ENCODE results near the gene TP53BP1. TPM values are rescaled to one million over a fixed set of nuclear protein-coding genes. Genes with fewer than 3 reads are reported as not detected.

Gene TP53BP1
- total and polyA plus RNA-seq, 11 donors: 7.4 to 34.4 (median 27.4) TPM

DNA sequence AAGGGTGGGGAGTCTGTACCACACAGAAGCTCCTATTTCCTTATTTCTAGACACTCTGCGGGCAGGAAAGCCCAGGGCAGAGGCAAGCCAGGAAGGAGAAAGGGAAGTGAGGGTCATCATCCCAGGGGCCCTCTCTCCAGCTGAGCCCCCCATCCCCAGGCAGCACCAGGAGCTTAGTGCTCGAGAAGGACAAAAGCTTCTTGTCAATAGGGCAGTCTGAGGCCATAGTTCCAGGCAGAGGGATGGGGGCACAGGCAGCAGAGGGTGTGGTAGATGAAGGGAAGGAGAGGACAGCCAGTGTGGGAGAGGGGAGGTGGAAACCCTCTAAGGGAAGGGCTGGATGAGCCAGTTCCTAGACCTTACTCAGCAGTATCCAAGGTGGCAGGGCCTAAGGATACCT, 27.2 kb upstream of the TP53BP1 start:
- WGBS, 4 donors: 72 to 78% (median 74%) methylated on average over 2 of the region's 2 CpGs
- DNase-seq (no peak), ATAC-seq (no peak)
- no peak for TF ChIP-seq POLR2A (IDR thresholded peaks at IDR 0.05)
- TF ChIP-seq, protein P1, sequence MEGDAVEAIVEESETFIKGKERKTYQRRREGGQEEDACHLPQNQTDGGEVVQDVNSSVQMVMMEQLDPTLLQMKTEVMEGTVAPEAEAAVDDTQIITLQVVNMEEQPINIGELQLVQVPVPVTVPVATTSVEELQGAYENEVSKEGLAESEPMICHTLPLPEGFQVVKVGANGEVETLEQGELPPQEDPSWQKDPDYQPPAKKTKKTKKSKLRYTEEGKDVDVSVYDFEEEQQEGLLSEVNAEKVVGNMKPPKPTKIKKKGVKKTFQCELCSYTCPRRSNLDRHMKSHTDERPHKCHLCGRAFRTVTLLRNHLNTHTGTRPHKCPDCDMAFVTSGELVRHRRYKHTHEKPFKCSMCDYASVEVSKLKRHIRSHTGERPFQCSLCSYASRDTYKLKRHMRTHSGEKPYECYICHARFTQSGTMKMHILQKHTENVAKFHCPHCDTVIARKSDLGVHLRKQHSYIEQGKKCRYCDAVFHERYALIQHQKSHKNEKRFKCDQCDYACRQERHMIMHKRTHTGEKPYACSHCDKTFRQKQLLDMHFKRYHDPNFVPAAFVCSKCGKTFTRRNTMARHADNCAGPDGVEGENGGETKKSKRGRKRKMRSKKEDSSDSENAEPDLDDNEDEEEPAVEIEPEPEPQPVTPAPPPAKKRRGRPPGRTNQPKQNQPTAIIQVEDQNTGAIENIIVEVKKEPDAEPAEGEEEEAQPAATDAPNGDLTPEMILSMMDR (IDR thresholded peaks at IDR 0.05): no peak
- no peaks in the 10 kb centered on the region for H3K9me3 ChIP-seq
- H3K4me1 ChIP-seq: peaks cover 0 to 42% (median 21%) of the 10 kb centered on the region in 12 donors
- H3K27me3 ChIP-seq: peaks cover 0 to 5% (median 0%) of the 10 kb centered on the region in 9 donors
- intact Hi-C loops (cut with DNase I): loop anchor here in 2 of 10 donors (5.0 to 10.0 kb wide), 2 partner anchors 33 to 45 kb away; no protein-coding TSS in a partner anchor
- H3K4me3 ChIP-seq: no peak overlapping the region
- peaks cover 0 to 51% (median 36%) of the 10 kb centered on the region in 9 donors for H3K36me3 ChIP-seq
- H3K27ac ChIP-seq: no peak overlapping the region

DNA sequence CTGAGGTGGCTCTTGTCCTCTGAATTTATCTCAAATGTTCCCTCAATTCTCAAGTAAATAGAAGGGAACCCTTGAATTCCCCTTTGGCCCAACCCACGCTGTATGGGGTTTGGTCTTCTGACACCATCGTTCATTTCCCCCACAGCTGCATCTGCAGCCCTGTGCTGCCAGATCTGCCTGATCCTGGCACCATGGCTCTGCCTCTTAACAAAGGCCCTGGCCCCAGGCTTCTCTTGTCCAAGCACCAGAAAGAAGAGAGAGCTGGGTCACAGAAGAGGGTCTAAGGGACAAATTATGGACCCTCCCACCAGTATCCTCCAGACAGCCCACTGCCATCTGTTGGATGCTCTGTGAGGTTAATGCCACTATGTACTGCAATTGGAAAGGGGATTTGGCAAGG, 26.2 kb upstream of the TP53BP1 start:
- Histone ChIP-seq H3K36me3 (peaks cover 0 to 43% (median 31%) of the 10 kb centered on the region in 9 donors), H3K27me3 (peaks cover 0 to 5% (median 0%) of the 10 kb centered on the region in 9 donors), H3K4me1 (peaks cover 0 to 43% (median 26%) of the 10 kb centered on the region in 12 donors), H3K9me3 (no peaks in the 10 kb centered on the region), H3K27ac (peak overlapping the region in 3 of 12 donors; percentile 66 to 94 (median 87)), H3K4me3 (peak overlapping the region in 5 of 12 donors; percentile 55 to 79 (median 68))
- TF ChIP-seq, protein P1 (IDR thresholded peaks at IDR 0.05): no peak
- no peak for TF ChIP-seq POLR2A (IDR thresholded peaks at IDR 0.05)
- no peak for ATAC-seq
- DNase-seq: no peak
- intact Hi-C loops (cut with DNase I): loop anchor here in 2 of 10 donors (5.0 to 10.0 kb wide), 2 partner anchors 37 to 74 kb away; no protein-coding TSS in a partner anchor
- WGBS, 4 donors: 69 to 75% (median 72%) methylated on average over 2 of the region's 2 CpGs

DNA sequence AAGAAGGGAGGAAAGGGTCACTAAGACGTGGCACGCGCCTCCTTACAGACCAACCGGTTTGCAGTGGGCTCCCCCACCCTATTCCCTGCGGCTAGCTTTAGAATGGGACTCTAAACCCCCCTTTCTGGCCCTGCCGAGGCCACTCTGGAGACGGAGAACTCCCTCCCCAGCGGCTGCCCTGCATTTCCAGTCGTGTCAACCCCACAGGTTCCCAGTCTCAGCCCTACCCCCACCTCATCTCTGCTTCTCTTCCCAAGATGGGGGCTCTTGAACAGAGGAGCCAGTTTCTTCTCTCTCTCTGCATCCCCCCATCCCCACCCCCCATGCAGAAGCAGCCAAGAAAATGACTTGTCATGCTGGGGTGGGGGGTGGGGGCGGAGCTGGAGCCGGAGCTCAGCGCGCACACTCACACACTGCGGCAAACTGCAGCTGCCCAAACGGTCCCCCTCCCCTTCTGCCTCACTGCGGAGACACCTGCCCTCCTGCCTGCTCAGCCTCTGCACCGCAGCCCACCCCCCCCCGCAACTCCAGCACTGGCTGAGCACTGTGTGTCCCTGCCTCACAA, 25.3 kb upstream of the TP53BP1 start:
- Histone ChIP-seq H3K27me3 (peaks cover 0 to 5% (median 0%) of the 10 kb centered on the region in 9 donors), H3K4me3 (peak overlapping the region; percentile 13 to 79 (median 56)), H3K36me3 (peaks cover 0 to 34% (median 23%) of the 10 kb centered on the region in 9 donors), H3K27ac (peak overlapping the region; percentile 38 to 94 (median 74)), H3K9me3 (no peaks in the 10 kb centered on the region), H3K4me1 (peaks cover 0 to 52% (median 29%) of the 10 kb centered on the region in 12 donors)
- TF ChIP-seq, protein P1 (IDR thresholded peaks at IDR 0.05): no peak
- 6 to 11% (median 8%) methylated on average over 18 of the region's 18 CpGs for WGBS, 4 donors
- intact Hi-C loops (cut with DNase I): loop anchor here in 2 of 10 donors (5.0 to 10.0 kb wide), 2 partner anchors 36 to 73 kb away; no protein-coding TSS in a partner anchor
- peak in 1 of 5 donors; percentile 26 for DNase-seq
- ATAC-seq: peak; percentile 10 to 59 (median 31)

Data from heart left ventricle (tissue), 16 donors.